Liver (tissue), 9 donors: ENCODE data around the gene PPP6R2. TPM values are rescaled to one million over a fixed set of nuclear protein-coding genes. Genes with fewer than 3 reads are reported as not detected.

Experiments
- DNase-seq: peaks from one replicate; pipeline ENCODE4 v3.0.0-alpha.2; 2017; ENCODE audit warnings: low spot score
- H3K27ac ChIP-seq, 2 donors: one replicate each; pipeline ENCODE4 v1.7.0; 2013; ENCODE audit warnings: inconsistent platforms in 2 of 2, low read length in 2 of 2, control low read depth in 1 of 2, low read depth in 1 of 2, mild to moderate bottlenecking in 1 of 2
- H3K27me3 ChIP-seq, 4 donors: one replicate each; pipeline versions ENCODE4 v1.6.1 to v1.7.0; 2013; ENCODE audit warnings: low read length in 3 of 4, inconsistent platforms in 1 of 4, mild to moderate bottlenecking in 1 of 4, moderate library complexity in 1 of 4; ENCODE audit not compliant: control insufficient read depth in 4 of 4, insufficient read depth in 4 of 4
- H3K36me3 ChIP-seq, 4 donors: one replicate each; pipeline versions ENCODE4 v1.6.1 to v1.7.0; 2013; ENCODE audit warnings: low read length in 3 of 4, mild to moderate bottlenecking in 3 of 4, low read depth in 1 of 4, moderate library complexity in 1 of 4; ENCODE audit not compliant: control insufficient read depth in 4 of 4, insufficient read depth in 3 of 4
- H3K4me1 ChIP-seq, 4 donors: one replicate each; pipeline versions ENCODE4 v1.6.1 to v1.7.0; 2013; ENCODE audit warnings: low read length in 3 of 4, mild to moderate bottlenecking in 3 of 4, moderate library complexity in 1 of 4; ENCODE audit not compliant: control insufficient read depth in 4 of 4, insufficient read depth in 4 of 4
- H3K4me3 ChIP-seq, 3 donors: one replicate each; pipeline versions ENCODE4 v1.6.1 to v1.7.0; 2013; ENCODE audit warnings: low read length in 3 of 3, control low read depth in 1 of 3, low read depth in 1 of 3, mild to moderate bottlenecking in 1 of 3
- H3K9ac ChIP-seq, 2 donors: one replicate each; pipeline ENCODE4 v1.7.0; 2013; ENCODE audit warnings: low read length in 2 of 2, mild to moderate bottlenecking in 2 of 2, moderate library complexity in 2 of 2, control low read depth in 1 of 2, low read depth in 1 of 2
- H3K9me3 ChIP-seq, 4 donors: one replicate each; pipeline versions ENCODE4 v1.6.1 to v1.7.0; 2013; ENCODE audit warnings: low read length in 3 of 4; ENCODE audit not compliant: control insufficient read depth in 4 of 4
- EGR1 ChIP-seq, 2 donors: IDR thresholded peaks; 2 replicates each; pipeline ENCODE4 v1.6.1; 2016 to 2018; ENCODE audit warnings: antibody characterized with exemption in 2 of 2, low read depth in 2 of 2
- FOXA1 ChIP-seq: IDR thresholded peaks from 2 replicates; pipeline ENCODE4 v1.6.1; 2016; ENCODE audit warnings: antibody characterized with exemption
- GABPA ChIP-seq, 2 donors: IDR thresholded peaks in 1 of 2; conservative IDR thresholded peaks in 1 of 2; 2 replicates each; pipeline ENCODE4 v1.6.1; 2016; ENCODE audit warnings: antibody characterized with exemption in 2 of 2, mild to moderate bottlenecking in 1 of 2, moderate library complexity in 1 of 2
- HNF4A ChIP-seq, 2 donors: conservative IDR thresholded peaks; 2 replicates each; pipeline ENCODE4 v1.6.1; 2016; ENCODE audit warnings: antibody characterized with exemption in 2 of 2, mild to moderate bottlenecking in 2 of 2
- HNF4G ChIP-seq: IDR thresholded peaks from 2 replicates; pipeline ENCODE4 v1.6.1; 2016; ENCODE audit warnings: antibody characterized with exemption
- JUND ChIP-seq, 2 donors: IDR thresholded peaks; 2 replicates each; pipeline ENCODE4 v1.6.1; 2016; ENCODE audit warnings: antibody characterized with exemption in 2 of 2
- NR2F2 ChIP-seq: IDR thresholded peaks from 2 replicates; pipeline ENCODE4 v1.6.1; 2016; ENCODE audit warnings: antibody characterized with exemption
- RAD21 ChIP-seq, 2 donors: IDR thresholded peaks; 2 replicates each; pipeline ENCODE4 v1.6.1; 2016; ENCODE audit warnings: antibody characterized with exemption in 2 of 2, mild to moderate bottlenecking in 2 of 2
- RXRA ChIP-seq, 2 donors: IDR thresholded peaks; 2 replicates each; pipeline ENCODE4 v1.6.1; 2017 to 2018; ENCODE audit warnings: antibody characterized with exemption in 2 of 2, mild to moderate bottlenecking in 1 of 2
- SP1 ChIP-seq: IDR thresholded peaks from 2 replicates; pipeline ENCODE4 v1.6.1; 2018; ENCODE audit warnings: antibody characterized with exemption, mild to moderate bottlenecking
- TAF1 ChIP-seq: conservative IDR thresholded peaks from 2 replicates; pipeline ENCODE4 v1.6.1; 2016; ENCODE audit warnings: antibody characterized with exemption, mild to moderate bottlenecking
- YY1 ChIP-seq: IDR thresholded peaks from 2 replicates; pipeline ENCODE4 v1.6.1; 2016; ENCODE audit warnings: antibody characterized with exemption, mild to moderate bottlenecking
- ZBTB33 ChIP-seq: IDR thresholded peaks from 2 replicates; pipeline ENCODE4 v1.6.1; 2016; ENCODE audit warnings: antibody characterized with exemption
- WGBS: extraction: QIAGEN DNeasy Blood & Tissue Kit; methylation state at CpG from one replicate; pipeline ENCODE4 v1.1.7; 2013; 5-methylcytosine and 5-hydroxymethylcytosine counted together
- polyA plus RNA-seq, 2 donors: library from polyadenylated mRNA; stranded (reverse) in 1 of 2; unstranded in 1 of 2; fragments of 200-250 nt in 1 of 2; fragments of >200 nt in 1 of 2; fragmentation: Nextera tagmentation in 1 of 2; extraction: Ambion mirVana in 1 of 2; gene quantifications; one replicate each; pipeline versions ENCODE4 v1.2.1 to v1.2.3, GENCODE V29; 2013 to 2015
- total RNA-seq, 2 donors: library from RNA; depleted of rRNA; stranded (reverse); fragments of >200 nt; gene quantifications; one replicate each; pipeline ENCODE4 v1.2.3, GENCODE V29; 2014
- TF ChIP-seq, protein P1 (sequence below): IDR thresholded peaks from 2 replicates; pipeline ENCODE4 v1.6.1; 2016; ENCODE audit warnings: antibody characterized with exemption, mild to moderate bottlenecking
- TF ChIP-seq, protein P2 (sequence below): IDR thresholded peaks from 2 replicates; pipeline ENCODE4 v1.6.1; 2016; ENCODE audit warnings: antibody characterized with exemption
- TF ChIP-seq, protein P3 (sequence below): fragments of 150-350 bp; IDR thresholded peaks from 2 replicates; pipeline ENCODE4 v1.5.1; 2017; ENCODE audit warnings: improper control_type of control experiment, low read depth, low read length; ENCODE audit not compliant: missing input control
- donor health status: healthy.
- donor health status: healthy.
- donor health status: healthy.
- donor health status: healthy.
- donor health status: healthy.

The PPP6R2 gene
- total and polyA plus RNA-seq, 4 donors = 28.8 to 117 (median 47.2) TPM

DNA sequence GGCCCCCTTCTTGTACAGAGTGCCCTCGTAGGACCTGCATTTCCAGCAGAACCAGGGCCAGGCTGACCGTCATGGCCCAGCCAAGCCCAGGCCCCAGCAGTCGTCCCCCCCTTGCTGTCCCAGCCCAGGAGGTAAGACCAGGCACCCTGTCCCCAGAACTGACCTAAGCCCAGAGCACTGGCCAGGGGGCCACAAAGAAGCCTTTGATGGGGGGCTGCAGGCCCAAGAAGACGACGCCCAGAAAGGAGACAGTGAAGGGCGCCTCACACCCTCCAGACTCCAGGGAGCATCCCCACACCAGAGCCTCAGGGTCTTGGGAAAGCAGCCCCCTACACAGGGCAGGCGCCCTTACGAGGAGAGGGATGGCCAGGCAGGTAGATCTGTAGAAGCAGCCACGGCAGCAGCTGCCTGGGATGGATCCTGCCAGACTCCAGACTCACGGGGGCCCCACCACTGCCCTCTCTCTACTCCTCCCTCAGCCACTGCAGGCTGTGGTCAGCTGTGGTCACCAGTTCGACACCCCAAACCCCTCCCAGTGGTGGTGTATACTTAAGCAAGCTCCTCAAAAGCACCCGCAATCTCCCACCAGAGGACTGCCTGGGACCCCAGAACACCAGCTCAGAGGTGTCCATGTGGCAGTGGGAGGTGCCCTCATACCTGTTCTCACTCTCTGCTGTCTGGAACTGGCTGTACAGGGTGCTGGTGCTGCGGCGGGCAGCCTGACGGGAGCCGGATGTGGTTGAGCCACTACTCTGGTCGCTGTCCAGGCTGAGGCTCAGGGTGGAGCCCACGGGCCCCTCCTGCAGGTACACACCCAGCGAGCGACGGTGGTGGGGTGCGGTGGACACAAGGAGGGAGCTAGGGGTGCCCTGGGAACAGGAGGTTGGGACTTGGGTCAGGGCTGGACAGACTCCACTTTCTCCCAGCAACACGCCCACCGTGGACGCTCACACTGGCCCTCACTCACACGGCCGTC is 104.7 kb downstream of the PPP6R2 start:
- H3K27me3 ChIP-seq = no peaks in the 10 kb centered on the region
- H3K36me3 ChIP-seq = peaks cover 0 to 20% (median 12%) of the 10 kb centered on the region in 4 donors
- TF ChIP-seq RXRA (IDR thresholded peaks at IDR 0.05) (no peak), FOXA1 (no peak), TAF1 (no peak), NR2F2 (no peak), ZBTB33 (no peak), HNF4A (conservative IDR thresholded peaks at IDR 0.05) (no peak), JUND (IDR thresholded peaks at IDR 0.05) (no peak), RAD21 (IDR thresholded peaks at IDR 0.05) (no peak), SP1 (no peak), EGR1 (IDR thresholded peaks at IDR 0.05; ENCODE audit: low read depth in 2 of 2) (no peak), YY1 (no peak)
- TF ChIP-seq, protein P1, sequence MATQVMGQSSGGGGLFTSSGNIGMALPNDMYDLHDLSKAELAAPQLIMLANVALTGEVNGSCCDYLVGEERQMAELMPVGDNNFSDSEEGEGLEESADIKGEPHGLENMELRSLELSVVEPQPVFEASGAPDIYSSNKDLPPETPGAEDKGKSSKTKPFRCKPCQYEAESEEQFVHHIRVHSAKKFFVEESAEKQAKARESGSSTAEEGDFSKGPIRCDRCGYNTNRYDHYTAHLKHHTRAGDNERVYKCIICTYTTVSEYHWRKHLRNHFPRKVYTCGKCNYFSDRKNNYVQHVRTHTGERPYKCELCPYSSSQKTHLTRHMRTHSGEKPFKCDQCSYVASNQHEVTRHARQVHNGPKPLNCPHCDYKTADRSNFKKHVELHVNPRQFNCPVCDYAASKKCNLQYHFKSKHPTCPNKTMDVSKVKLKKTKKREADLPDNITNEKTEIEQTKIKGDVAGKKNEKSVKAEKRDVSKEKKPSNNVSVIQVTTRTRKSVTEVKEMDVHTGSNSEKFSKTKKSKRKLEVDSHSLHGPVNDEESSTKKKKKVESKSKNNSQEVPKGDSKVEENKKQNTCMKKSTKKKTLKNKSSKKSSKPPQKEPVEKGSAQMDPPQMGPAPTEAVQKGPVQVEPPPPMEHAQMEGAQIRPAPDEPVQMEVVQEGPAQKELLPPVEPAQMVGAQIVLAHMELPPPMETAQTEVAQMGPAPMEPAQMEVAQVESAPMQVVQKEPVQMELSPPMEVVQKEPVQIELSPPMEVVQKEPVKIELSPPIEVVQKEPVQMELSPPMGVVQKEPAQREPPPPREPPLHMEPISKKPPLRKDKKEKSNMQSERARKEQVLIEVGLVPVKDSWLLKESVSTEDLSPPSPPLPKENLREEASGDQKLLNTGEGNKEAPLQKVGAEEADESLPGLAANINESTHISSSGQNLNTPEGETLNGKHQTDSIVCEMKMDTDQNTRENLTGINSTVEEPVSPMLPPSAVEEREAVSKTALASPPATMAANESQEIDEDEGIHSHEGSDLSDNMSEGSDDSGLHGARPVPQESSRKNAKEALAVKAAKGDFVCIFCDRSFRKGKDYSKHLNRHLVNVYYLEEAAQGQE = no peak
- no peak overlapping the region for H3K4me3 ChIP-seq
- WGBS = 91% methylated on average over 27 of the region's 27 CpGs
- no peak overlapping the region for H3K9ac ChIP-seq
- H3K27ac ChIP-seq = no peak overlapping the region
- no peak for DNase-seq
- H3K9me3 ChIP-seq = no peaks in the 10 kb centered on the region
- H3K4me1 ChIP-seq = no peaks in the 10 kb centered on the region

DNA sequence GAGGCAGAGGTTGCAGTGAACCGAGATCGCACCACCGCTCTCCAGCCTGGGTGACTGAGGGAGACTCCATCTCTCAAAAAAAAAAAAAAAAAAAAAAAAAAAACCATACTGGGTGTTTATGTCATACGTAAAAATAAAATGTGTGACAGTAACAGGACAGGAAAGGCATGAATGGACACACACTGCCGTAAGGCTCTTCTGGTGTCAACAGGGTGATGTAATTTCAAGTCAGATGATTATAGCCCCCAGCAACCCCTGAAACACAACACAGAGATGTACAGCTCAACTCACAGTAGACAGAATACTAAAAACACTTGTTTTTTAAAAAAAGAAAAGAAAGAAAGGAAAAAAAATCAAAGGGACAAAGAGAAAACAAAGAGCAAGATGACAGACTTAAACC is 109.5 kb downstream of the PPP6R2 start:
- Histone ChIP-seq H3K36me3 (peaks cover 18 to 46% (median 20%) of the 10 kb centered on the region in 4 donors), H3K4me1 (no peaks in the 10 kb centered on the region), H3K9me3 (no peaks in the 10 kb centered on the region), H3K4me3 (no peak overlapping the region), H3K9ac (no peak overlapping the region), H3K27ac (no peak overlapping the region), H3K27me3 (no peaks in the 10 kb centered on the region)
- no peak for DNase-seq
- 95% methylated on average over 5 of the region's 5 CpGs for WGBS
- TF ChIP-seq RXRA (IDR thresholded peaks at IDR 0.05) (no peak), RAD21 (IDR thresholded peaks at IDR 0.05) (no peak), NR2F2 (no peak), ZBTB33 (no peak), TAF1 (no peak), HNF4A (conservative IDR thresholded peaks at IDR 0.05) (no peak), YY1 (no peak), FOXA1 (no peak), SP1 (no peak), GABPA (IDR thresholded peaks at IDR 0.05 in 1 of 2, conservative IDR thresholded peaks at IDR 0.05 in 1 of 2) (no peak), EGR1 (IDR thresholded peaks at IDR 0.05; ENCODE audit: low read depth in 2 of 2) (no peak), HNF4G (no peak)
- TF ChIP-seq, protein P2, sequence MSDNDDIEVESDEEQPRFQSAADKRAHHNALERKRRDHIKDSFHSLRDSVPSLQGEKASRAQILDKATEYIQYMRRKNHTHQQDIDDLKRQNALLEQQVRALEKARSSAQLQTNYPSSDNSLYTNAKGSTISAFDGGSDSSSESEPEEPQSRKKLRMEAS = no peak
- TF ChIP-seq, protein P1 = no peak
- TF ChIP-seq, protein P3, sequence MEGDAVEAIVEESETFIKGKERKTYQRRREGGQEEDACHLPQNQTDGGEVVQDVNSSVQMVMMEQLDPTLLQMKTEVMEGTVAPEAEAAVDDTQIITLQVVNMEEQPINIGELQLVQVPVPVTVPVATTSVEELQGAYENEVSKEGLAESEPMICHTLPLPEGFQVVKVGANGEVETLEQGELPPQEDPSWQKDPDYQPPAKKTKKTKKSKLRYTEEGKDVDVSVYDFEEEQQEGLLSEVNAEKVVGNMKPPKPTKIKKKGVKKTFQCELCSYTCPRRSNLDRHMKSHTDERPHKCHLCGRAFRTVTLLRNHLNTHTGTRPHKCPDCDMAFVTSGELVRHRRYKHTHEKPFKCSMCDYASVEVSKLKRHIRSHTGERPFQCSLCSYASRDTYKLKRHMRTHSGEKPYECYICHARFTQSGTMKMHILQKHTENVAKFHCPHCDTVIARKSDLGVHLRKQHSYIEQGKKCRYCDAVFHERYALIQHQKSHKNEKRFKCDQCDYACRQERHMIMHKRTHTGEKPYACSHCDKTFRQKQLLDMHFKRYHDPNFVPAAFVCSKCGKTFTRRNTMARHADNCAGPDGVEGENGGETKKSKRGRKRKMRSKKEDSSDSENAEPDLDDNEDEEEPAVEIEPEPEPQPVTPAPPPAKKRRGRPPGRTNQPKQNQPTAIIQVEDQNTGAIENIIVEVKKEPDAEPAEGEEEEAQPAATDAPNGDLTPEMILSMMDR = no peak
